DMS 273 treated with DMSO at 0.1 percent for 48 hours (cell line): ENCODE results near the gene CDKN2AIPNL.
"Not testable (repeated sequence)": the region's sequence is repeated elsewhere in the genome, so short reads cannot be mapped to it uniquely, and the experiment has no call there.

Experiments used
- DNase-seq: peaks from one replicate; lab custom pipeline; 2025; lab: John Stamatoyannopoulos, UW

CDKN2AIPNL gene

GRCh38 chr5:134437847-134438581 is 26.3 kb upstream of the CDKN2AIPNL start:
- DNase-seq, result no peak

GRCh38 chr5:134437340-134437846 is 25.7 kb upstream of the CDKN2AIPNL start:
- DNase-seq, result no peak

GRCh38 chr5:134436523-134437339 is 25.1 kb upstream of the CDKN2AIPNL start:
- no peak for DNase-seq

GRCh38 chr5:134435560-134435959 is 23.9 kb upstream of the CDKN2AIPNL start:
- no peak for DNase-seq

- DNase-seq, result no peak
These were observed 21.1 kb upstream of the CDKN2AIPNL start for GRCh38 chr5:134432677-134433359.

- DNase-seq, result no peak
These were observed 20.5 kb upstream of the CDKN2AIPNL start for GRCh38 chr5:134432174-134432573.

- DNase-seq, result no peak
These were observed 18.4 kb upstream of the CDKN2AIPNL start for GRCh38 chr5:134430001-134430569.

GRCh38 chr5:134427540-134428041 is 15.9 kb upstream of the CDKN2AIPNL start:
- DNase-seq, result no peak

- no peak for DNase-seq
These were observed 14.7 kb upstream of the CDKN2AIPNL start for GRCh38 chr5:134426361-134426760.

GRCh38 chr5:134423376-134423775 is 11.7 kb upstream of the CDKN2AIPNL start:
- DNase-seq, result no peak

- no peak for DNase-seq
These were observed 11.2 kb upstream of the CDKN2AIPNL start for GRCh38 chr5:134422791-134423365.

- not testable (repeated sequence) for DNase-seq
These were observed 9.4 kb upstream of the CDKN2AIPNL start for GRCh38 chr5:134421038-134421437.

- no peak for DNase-seq
These were observed 8.7 kb upstream of the CDKN2AIPNL start for GRCh38 chr5:134420343-134420742.

GRCh38 chr5:134418958-134419357 is 7.3 kb upstream of the CDKN2AIPNL start:
- DNase-seq, result no peak

GRCh38 chr5:134417707-134418106 is 6.0 kb upstream of the CDKN2AIPNL start:
- DNase-seq, result no peak

GRCh38 chr5:134413046-134413445 is 1.4 kb upstream of the CDKN2AIPNL start:
- no peak for DNase-seq

- no peak for DNase-seq
These were observed 494 bp downstream of the CDKN2AIPNL start for GRCh38 chr5:134411228-134411545.

- DNase-seq, result no peak
These were observed 859 bp downstream of the CDKN2AIPNL start for GRCh38 chr5:134410822-134411221.

GRCh38 chr5:134409321-134409720 is 2.4 kb downstream of the CDKN2AIPNL start:
- no peak for DNase-seq

GRCh38 chr5:134406390-134406789 is 5.3 kb downstream of the CDKN2AIPNL start:
- DNase-seq, result no peak

GRCh38 chr5:134403951-134404350 is 7.7 kb downstream of the CDKN2AIPNL start:
- DNase-seq, result no peak
